Karpas-422 (cell line): ENCODE data around the gene AFF4. TPM values are rescaled to one million over a fixed set of nuclear protein-coding genes. Genes with fewer than 3 reads are reported as not detected.

Experiments
- DNase-seq: peaks from one replicate; pipeline ENCODE4 v3.0.0-alpha.2; 2015
- H2AFZ ChIP-seq: fragments of 200-600 bp; sonication (generic); 2 replicates; pipeline ENCODE4 v1.6.1; 2014; ENCODE audit warnings: antibody characterized with exemption, low read length, mixed read lengths
- H3K27ac ChIP-seq: fragments of 200-600 bp; sonication (generic); 2 replicates; pipeline ENCODE4 v1.5.1; 2014; ENCODE audit warnings: mild to moderate bottlenecking, low read length, moderate library complexity
- H3K27me3 ChIP-seq: fragments of 200-600 bp; sonication (generic); 2 replicates; pipeline ENCODE4 v1.6.1; 2014; ENCODE audit warnings: low read length, mixed read lengths
- H3K36me3 ChIP-seq: fragments of 200-600 bp; sonication (generic); 2 replicates; pipeline ENCODE4 v1.6.1; 2014; ENCODE audit warnings: low read length, mixed read lengths; ENCODE audit not compliant: insufficient read depth
- H3K4me1 ChIP-seq: fragments of 200-600 bp; sonication (generic); 2 replicates; pipeline ENCODE4 v1.6.1; 2014; ENCODE audit warnings: mild to moderate bottlenecking, low read length, mixed read lengths
- H3K4me2 ChIP-seq: fragments of 200-600 bp; sonication (generic); 2 replicates; pipeline ENCODE4 v1.6.1; 2014; ENCODE audit warnings: low read length, low read depth, mild to moderate bottlenecking; ENCODE audit not compliant: poor library complexity, severe bottlenecking
- H3K4me3 ChIP-seq: fragments of 200-600 bp; sonication (generic); 2 replicates; pipeline ENCODE4 v1.5.1; 2014; ENCODE audit warnings: mild to moderate bottlenecking, antibody characterized with exemption, low read length, mixed read lengths
- H3K79me2 ChIP-seq: fragments of 200-600 bp; sonication (generic); 2 replicates; pipeline ENCODE4 v1.6.1; 2014; ENCODE audit warnings: mild to moderate bottlenecking, low read length, mixed read lengths
- H3K9ac ChIP-seq: fragments of 200-600 bp; sonication (generic); 2 replicates; pipeline ENCODE4 v1.6.0; 2014; ENCODE audit warnings: low read length
- H3K9me2 ChIP-seq: fragments of 200-600 bp; sonication (generic), shearing (Covaris generic); replicated peaks from 2 replicates; pipeline ENCODE4 v1.6.0; 2014; ENCODE audit warnings: mild to moderate bottlenecking, low read length, moderate library complexity; ENCODE audit not compliant: insufficient read depth
- H3K9me3 ChIP-seq: fragments of 300-700, 200-600 bp; sonication (generic); 2 replicates; pipeline ENCODE4 v1.6.1; 2014; ENCODE audit warnings: low read length, mixed read lengths
- H4K20me1 ChIP-seq: fragments of 200-600 bp; sonication (generic); 2 replicates; pipeline ENCODE4 v1.6.1; 2014; ENCODE audit warnings: mild to moderate bottlenecking, antibody characterized with exemption, low read length, low read depth; ENCODE audit not compliant: insufficient read depth
- total RNA-seq: library from RNA; depleted of rRNA; stranded (reverse); fragments of >200 nt; shearing (Covaris generic); gene quantifications from 2 replicates; pipeline ENCODE4 v1.2.3, GENCODE V29; 2014; ENCODE audit warnings: low replicate concordance

AFF4 gene
- total RNA-seq, 1 experiment from 2014 or later = 34.0 TPM

- H3K9me2 ChIP-seq = no peaks in the 10 kb centered on the region
- no peak overlapping the region for H3K27ac ChIP-seq
- H3K36me3 ChIP-seq = no peaks in the 10 kb centered on the region
- no peak overlapping the region for H2AFZ ChIP-seq
- H3K4me1 ChIP-seq = no peaks in the 10 kb centered on the region; the same call in 1 of the 2 replicates
- no peaks in the 10 kb centered on the region for H3K9me3 ChIP-seq
- no peak overlapping the region for H3K9ac ChIP-seq
- no peaks in the 10 kb centered on the region for H4K20me1 ChIP-seq
- H3K27me3 ChIP-seq = no peaks in the 10 kb centered on the region
- DNase-seq = no peak
- H3K4me2 ChIP-seq = no peak overlapping the region
- H3K79me2 ChIP-seq = no peaks in the 10 kb centered on the region
- H3K4me3 ChIP-seq = no peak overlapping the region
Measured at GRCh38 chr5:132854301-132854700, 109.1 kb downstream of the AFF4 start.

- Histone ChIP-seq H3K27me3 (no peaks in the 10 kb centered on the region), H3K4me2 (no peak overlapping the region), H3K27ac (no peak overlapping the region), H2AFZ (no peak overlapping the region), H4K20me1 (no peaks in the 10 kb centered on the region), H3K36me3 (no peaks in the 10 kb centered on the region), H3K9me3 (no peaks in the 10 kb centered on the region), H3K79me2 (no peaks in the 10 kb centered on the region), H3K9me2 (no peaks in the 10 kb centered on the region), H3K9ac (no peak overlapping the region), H3K4me1 (no peaks in the 10 kb centered on the region), H3K4me3 (no peak overlapping the region)
- no peak for DNase-seq
Measured at GRCh38 chr5:132853790-132854189, 109.6 kb downstream of the AFF4 start.

DNA sequence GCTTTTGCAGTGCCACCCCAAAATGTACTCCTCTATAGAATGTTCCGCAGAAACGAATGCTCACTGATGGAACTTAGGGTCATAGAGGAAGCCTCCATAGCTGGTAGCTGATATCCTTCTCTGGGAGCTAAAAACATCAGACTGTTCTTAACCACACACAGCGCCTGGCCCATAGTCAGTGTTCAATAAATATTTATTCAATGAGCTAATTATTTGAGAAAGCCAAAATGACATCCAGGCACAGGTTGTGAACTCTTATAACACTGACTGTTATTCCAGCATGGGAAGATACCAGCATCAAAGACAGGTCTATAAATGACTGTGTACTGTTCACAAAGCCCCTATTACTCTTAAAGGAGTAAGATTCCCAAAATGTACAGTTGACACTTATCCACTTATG lies 110.1 kb downstream of the AFF4 start:
- Histone ChIP-seq H3K4me3 (no peak overlapping the region), H2AFZ (no peak overlapping the region), H3K9me3 (no peaks in the 10 kb centered on the region), H3K36me3 (no peaks in the 10 kb centered on the region), H4K20me1 (no peaks in the 10 kb centered on the region), H3K4me2 (no peak overlapping the region), H3K79me2 (no peaks in the 10 kb centered on the region), H3K27ac (no peak overlapping the region), H3K9ac (no peak overlapping the region), H3K9me2 (no peaks in the 10 kb centered on the region), H3K4me1 (no peaks in the 10 kb centered on the region), H3K27me3 (no peaks in the 10 kb centered on the region)
- DNase-seq = no peak

DNA sequence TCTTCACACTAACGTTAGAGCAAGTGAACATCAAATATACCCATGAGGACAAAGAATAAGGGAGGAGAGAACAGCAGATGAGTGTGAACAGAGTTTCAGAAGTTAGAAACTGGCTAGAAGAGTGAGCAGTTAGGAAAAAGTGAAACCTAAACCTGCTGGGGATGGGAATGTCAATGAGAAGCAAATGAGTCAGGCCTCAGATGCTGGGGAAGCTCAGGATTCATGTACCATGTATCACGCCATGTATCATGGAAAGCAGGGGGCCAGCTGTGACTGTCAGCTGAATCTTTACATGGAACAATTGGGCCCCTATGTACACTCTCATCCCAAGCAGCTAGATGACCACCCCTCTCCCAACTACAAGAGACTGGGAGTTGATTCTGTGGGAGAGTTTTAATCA lies 113.4 kb downstream of the AFF4 start:
- H3K36me3 ChIP-seq = no peaks in the 10 kb centered on the region
- H3K4me3 ChIP-seq = no peak overlapping the region
- no peaks in the 10 kb centered on the region for H3K9me3 ChIP-seq

DNA sequence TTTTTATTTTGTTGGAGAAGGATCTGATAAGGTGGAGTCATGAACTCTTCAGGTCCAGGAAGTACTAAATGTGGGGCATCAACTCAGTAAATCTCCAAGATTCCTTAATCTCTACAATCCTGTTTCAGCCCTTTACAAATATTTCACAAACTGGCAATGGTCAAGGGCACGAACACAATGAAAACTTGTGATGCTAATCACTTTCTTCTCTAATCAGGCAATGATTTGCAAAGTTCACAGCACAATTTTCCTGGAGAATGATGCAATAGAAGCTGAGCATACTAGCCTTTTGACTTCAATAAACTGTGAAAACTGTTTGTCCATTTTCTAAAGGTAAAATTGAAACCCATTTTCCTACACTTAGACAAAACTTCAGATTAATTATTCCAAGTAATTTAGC lies 114.1 kb downstream of the AFF4 start:
- no peak overlapping the region for H3K27ac ChIP-seq
- no peak overlapping the region for H2AFZ ChIP-seq
- DNase-seq = no peak
- H3K27me3 ChIP-seq = no peaks in the 10 kb centered on the region
- H3K4me1 ChIP-seq = no peaks in the 10 kb centered on the region
- H4K20me1 ChIP-seq = no peaks in the 10 kb centered on the region
- no peaks in the 10 kb centered on the region for H3K79me2 ChIP-seq
- H3K4me3 ChIP-seq = no peak overlapping the region
- no peak overlapping the region for H3K9ac ChIP-seq
- H3K9me3 ChIP-seq = no peaks in the 10 kb centered on the region
- H3K4me2 ChIP-seq = no peak overlapping the region
- H3K9me2 ChIP-seq = no peaks in the 10 kb centered on the region
- no peaks in the 10 kb centered on the region for H3K36me3 ChIP-seq

More for the DNA sequence above, 113.4 kb downstream of the AFF4 start:
- no peak overlapping the region for H3K27ac ChIP-seq
- H3K27me3 ChIP-seq = no peaks in the 10 kb centered on the region
- no peaks in the 10 kb centered on the region for H4K20me1 ChIP-seq
- no peak for DNase-seq
- no peak overlapping the region for H2AFZ ChIP-seq
- no peaks in the 10 kb centered on the region for H3K79me2 ChIP-seq
- no peak overlapping the region for H3K9ac ChIP-seq
- H3K4me2 ChIP-seq = no peak overlapping the region
- H3K9me2 ChIP-seq = no peaks in the 10 kb centered on the region
- no peaks in the 10 kb centered on the region for H3K4me1 ChIP-seq

- Histone ChIP-seq H2AFZ (no peak overlapping the region), H3K9me2 (no peaks in the 10 kb centered on the region), H3K9me3 (no peaks in the 10 kb centered on the region), H3K36me3 (no peaks in the 10 kb centered on the region), H3K4me3 (no peak overlapping the region), H3K27ac (no peak overlapping the region), H3K4me2 (no peak overlapping the region), H3K4me1 (no peaks in the 10 kb centered on the region), H4K20me1 (no peaks in the 10 kb centered on the region), H3K79me2 (no peaks in the 10 kb centered on the region), H3K9ac (no peak overlapping the region), H3K27me3 (no peaks in the 10 kb centered on the region)
- no peak for DNase-seq
Measured at GRCh38 chr5:132848270-132848669, 115.2 kb downstream of the AFF4 start.

- no peak overlapping the region for H2AFZ ChIP-seq
- DNase-seq = no peak
Measured at GRCh38 chr5:132841305-132841704, 122.1 kb downstream of the AFF4 start.

GRCh38 chr5:132840896-132841295 lies 122.5 kb downstream of the AFF4 start:
- Histone ChIP-seq H3K27ac (no peak overlapping the region), H3K9ac (no peak overlapping the region), H3K27me3 (no peaks in the 10 kb centered on the region), H4K20me1 (no peaks in the 10 kb centered on the region), H3K79me2 (no peaks in the 10 kb centered on the region), H2AFZ (no peak overlapping the region), H3K4me1 (no peaks in the 10 kb centered on the region), H3K4me2 (no peak overlapping the region), H3K4me3 (no peak overlapping the region), H3K36me3 (no peaks in the 10 kb centered on the region), H3K9me2 (no peaks in the 10 kb centered on the region), H3K9me3 (no peaks in the 10 kb centered on the region)
- no peak for DNase-seq

More at GRCh38 chr5:132841305-132841704, 122.1 kb downstream of the AFF4 start:
- no peaks in the 10 kb centered on the region for H4K20me1 ChIP-seq
- no peaks in the 10 kb centered on the region for H3K27me3 ChIP-seq
- H3K4me3 ChIP-seq = no peak overlapping the region
- H3K9ac ChIP-seq = no peak overlapping the region
- H3K9me3 ChIP-seq = no peaks in the 10 kb centered on the region
- H3K27ac ChIP-seq = no peak overlapping the region
- no peaks in the 10 kb centered on the region for H3K79me2 ChIP-seq
- no peaks in the 10 kb centered on the region for H3K36me3 ChIP-seq
- no peak overlapping the region for H3K4me2 ChIP-seq
- no peaks in the 10 kb centered on the region for H3K4me1 ChIP-seq
- no peaks in the 10 kb centered on the region for H3K9me2 ChIP-seq

- Histone ChIP-seq H3K9me2 (no peaks in the 10 kb centered on the region), H3K79me2 (no peaks in the 10 kb centered on the region), H3K27ac (no peak overlapping the region), H3K9ac (no peak overlapping the region), H3K9me3 (no peaks in the 10 kb centered on the region), H3K4me3 (no peak overlapping the region), H3K36me3 (no peaks in the 10 kb centered on the region), H3K4me2 (no peak overlapping the region), H3K4me1 (no peaks in the 10 kb centered on the region), H4K20me1 (no peaks in the 10 kb centered on the region), H3K27me3 (no peaks in the 10 kb centered on the region), H2AFZ (no peak overlapping the region)
- DNase-seq = no peak
Measured at GRCh38 chr5:132840313-132840712, 123.1 kb downstream of the AFF4 start.
